Measurements from ENCODE around the gene MICAL3.

DNA sequence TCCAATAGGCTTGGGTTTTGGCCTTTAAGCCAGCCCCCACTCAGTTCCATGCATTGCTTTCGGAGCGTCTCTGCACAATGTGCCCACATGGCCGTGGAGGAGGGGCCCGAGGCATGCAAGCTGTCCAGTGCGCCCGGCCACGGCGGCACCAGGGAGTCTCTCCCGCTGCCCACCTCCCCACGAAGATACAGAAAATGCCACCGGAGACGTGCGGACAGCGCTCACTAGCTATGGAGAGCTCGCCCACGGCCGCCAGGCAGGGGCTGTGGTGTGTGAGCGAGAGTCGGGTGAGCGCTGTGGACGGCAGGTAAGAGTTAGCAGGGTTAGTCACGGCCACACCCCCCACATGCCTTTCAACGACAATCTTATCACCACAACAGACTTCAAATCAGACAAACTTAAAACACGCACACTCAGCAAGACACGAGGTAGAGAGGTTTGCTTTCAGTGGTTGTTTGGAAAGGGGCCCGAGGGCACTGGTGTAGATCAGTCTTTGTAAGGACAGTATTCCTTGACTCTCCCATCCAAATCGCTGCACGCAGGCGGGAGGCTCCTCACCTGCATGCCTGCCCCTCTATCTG is 231.4 kb downstream of the MICAL3 start:
- TF ChIP-seq TCF7L2 (IDR thresholded peaks at IDR 0.05; ENCODE audit: low read depth, low read length) = no peak
- TF ChIP-seq, protein P1, sequence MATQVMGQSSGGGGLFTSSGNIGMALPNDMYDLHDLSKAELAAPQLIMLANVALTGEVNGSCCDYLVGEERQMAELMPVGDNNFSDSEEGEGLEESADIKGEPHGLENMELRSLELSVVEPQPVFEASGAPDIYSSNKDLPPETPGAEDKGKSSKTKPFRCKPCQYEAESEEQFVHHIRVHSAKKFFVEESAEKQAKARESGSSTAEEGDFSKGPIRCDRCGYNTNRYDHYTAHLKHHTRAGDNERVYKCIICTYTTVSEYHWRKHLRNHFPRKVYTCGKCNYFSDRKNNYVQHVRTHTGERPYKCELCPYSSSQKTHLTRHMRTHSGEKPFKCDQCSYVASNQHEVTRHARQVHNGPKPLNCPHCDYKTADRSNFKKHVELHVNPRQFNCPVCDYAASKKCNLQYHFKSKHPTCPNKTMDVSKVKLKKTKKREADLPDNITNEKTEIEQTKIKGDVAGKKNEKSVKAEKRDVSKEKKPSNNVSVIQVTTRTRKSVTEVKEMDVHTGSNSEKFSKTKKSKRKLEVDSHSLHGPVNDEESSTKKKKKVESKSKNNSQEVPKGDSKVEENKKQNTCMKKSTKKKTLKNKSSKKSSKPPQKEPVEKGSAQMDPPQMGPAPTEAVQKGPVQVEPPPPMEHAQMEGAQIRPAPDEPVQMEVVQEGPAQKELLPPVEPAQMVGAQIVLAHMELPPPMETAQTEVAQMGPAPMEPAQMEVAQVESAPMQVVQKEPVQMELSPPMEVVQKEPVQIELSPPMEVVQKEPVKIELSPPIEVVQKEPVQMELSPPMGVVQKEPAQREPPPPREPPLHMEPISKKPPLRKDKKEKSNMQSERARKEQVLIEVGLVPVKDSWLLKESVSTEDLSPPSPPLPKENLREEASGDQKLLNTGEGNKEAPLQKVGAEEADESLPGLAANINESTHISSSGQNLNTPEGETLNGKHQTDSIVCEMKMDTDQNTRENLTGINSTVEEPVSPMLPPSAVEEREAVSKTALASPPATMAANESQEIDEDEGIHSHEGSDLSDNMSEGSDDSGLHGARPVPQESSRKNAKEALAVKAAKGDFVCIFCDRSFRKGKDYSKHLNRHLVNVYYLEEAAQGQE (IDR thresholded peaks at IDR 0.05; ENCODE audit: insufficient read depth in 1 of 2, low read depth in 2 of 2, low read length in 1 of 2) = no peak
- TF ChIP-seq, protein P2, sequence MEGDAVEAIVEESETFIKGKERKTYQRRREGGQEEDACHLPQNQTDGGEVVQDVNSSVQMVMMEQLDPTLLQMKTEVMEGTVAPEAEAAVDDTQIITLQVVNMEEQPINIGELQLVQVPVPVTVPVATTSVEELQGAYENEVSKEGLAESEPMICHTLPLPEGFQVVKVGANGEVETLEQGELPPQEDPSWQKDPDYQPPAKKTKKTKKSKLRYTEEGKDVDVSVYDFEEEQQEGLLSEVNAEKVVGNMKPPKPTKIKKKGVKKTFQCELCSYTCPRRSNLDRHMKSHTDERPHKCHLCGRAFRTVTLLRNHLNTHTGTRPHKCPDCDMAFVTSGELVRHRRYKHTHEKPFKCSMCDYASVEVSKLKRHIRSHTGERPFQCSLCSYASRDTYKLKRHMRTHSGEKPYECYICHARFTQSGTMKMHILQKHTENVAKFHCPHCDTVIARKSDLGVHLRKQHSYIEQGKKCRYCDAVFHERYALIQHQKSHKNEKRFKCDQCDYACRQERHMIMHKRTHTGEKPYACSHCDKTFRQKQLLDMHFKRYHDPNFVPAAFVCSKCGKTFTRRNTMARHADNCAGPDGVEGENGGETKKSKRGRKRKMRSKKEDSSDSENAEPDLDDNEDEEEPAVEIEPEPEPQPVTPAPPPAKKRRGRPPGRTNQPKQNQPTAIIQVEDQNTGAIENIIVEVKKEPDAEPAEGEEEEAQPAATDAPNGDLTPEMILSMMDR (IDR thresholded peaks at IDR 0.05) = no peak

Data from Panc1 (cell line).